ENCODE results near the gene TTLL10.
A peak's percentile ranks its signal among the peaks of the same experiment; 100 is the strongest.

The TTLL10 gene

DNA sequence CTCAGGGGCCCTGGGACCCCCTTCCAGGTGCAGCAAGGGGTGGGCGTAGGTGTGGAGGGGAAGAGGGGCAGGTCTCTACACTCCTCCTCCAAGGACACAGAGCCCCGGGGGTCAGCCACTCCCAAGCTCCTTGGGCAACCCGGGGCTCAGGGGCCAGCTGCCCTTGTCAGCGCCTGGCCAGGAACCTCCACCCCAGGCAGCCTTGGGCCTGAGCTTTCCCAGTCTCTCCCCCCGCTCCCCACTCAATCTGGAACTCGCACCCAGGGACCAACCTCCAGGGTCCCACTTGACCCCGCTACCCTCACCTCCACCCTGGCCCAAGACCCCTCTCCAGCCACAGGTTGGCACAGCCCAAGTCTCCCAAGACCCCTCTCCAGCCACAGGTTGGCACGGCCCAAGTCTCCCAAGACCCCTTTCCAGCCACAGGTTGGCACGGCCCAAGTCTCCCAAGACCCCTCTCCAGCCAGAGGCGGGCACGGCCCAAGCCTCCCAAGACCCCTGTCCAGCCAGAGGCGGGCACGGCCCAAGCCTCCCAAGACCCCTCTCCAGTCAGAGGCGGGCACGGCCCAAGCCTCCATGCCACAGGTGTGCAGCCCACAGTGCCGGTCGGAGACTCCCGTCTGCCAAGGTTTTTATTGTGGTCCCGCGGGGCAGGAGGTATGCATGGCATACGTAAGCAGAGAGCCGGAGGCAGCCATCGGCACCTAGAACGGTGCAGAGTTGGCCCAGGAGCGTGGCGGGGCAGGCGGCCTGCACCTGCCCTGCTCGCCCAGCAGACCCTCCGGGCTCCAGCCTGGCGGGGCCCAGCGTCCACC lies 37.3 kb downstream of the TTLL10 start:
- DNase-seq: no peak

DNA sequence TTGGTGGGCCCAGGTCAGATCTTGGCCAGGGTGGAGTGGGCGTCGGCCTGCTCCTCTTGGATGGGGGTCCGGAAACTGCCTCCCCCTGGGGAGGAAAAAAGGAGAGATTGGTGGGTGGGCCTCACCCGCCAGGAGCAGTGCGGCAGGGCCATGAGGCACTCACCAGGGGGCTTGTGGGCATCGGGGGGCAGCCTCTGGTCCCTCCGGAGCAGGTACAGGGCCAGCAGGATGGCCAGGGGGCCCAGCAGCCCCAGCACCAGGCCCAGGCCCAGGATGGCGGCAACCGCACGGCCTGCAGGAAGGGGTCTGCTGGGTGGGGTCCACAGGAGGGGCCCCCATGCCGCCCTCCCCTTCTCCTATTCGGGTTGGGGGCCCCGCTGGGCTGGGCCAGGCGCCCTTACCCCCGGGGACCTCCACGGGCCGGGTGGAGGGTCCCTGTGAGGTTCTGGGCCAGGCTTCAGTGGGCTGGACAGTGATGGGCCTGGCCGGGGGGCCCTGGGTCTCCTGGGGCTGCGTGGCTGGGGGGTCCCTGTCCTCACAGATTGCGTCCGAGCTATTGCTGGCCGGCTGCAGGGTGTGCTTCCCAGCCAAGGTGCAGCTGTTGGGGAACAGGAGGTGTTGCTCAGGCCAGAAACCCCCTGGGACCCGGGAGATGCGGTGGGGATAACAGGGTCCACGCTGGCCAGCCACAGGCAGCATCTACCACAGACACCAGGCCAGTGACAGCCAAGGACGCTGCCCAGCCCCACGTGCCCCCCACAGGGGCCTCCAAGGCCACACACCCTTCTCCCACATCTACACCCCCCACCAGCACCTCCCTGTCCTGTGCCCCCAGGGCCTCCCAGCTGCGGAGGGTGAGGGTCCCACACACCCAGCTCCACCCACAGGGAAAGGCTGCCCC lies 38.1 kb downstream of the TTLL10 start:
- no peak for DNase-seq

DNA sequence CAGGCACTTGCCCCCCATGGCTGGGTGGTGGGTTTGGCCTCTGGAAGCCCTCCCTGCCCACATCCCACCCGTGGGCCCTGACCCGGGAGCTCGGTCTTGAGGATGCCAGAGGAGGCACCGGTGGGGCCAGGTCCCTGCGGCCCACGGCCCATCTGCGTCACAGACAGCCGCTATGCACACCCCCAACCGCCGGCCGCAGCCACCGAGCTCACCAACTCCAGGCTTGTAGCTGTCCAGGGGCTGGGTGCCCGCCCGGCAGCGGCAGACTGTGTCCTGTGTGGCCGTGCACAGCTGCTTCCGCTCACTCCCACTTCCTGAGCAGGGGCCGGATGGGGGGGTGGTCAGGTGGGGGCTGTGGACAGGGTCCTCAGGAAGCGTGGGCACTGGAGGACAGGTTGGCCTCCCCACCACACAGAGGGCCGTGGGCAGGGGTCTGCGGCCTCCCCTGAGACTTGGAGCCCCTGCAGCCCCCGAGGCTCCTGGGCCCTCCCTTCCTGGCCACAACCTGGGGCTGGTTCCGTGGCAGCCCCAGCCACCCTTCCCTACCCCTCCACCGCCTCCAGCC lies 39.2 kb downstream of the TTLL10 start:
- peak; percentile 53 for DNase-seq

DNA sequence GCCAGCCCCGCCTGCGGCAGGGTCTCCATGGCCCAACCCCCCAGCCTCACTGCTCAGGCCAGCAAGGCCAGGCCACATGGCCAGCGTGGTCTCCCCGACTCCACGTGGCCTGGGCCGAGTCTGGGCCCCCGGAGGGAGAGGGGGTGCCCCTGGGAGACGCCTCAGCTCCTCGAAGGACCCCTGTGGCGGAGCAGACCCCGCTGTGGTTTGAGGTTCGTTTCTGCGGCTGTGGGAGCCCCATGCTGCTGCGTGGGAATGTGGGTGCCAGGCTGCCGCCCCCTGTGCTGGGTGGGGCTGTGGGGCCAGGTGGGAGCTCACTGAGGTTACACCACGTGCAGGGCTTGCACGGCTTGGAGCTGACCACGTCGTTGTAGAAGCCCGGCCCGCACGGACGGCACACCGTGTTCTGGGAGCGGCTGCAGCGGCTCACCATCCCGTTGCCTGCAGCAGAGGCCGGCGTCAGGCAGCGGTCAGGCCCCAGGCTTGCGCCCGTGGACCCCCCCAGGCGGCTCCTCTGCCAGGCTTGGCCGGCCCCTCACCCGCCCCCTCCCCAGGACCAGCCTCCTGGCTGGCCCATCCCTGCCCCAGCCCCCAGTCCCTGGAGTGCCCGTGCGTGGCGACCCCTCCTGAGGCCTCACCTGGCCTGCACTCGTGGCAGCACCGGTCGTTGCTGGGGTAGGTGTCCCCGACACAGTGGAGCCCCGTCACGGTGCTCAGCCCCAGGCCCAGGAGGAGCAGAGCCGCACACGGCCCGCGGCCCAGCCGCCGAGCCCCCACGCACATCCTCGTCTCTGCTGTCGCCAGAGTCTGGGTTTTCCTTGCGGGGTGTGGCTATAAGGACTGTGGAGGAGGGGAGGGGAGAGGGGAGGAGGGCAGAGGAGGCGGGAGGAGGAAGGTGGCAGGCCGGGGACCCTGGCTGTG lies 39.9 kb downstream of the TTLL10 start, which contains the start of gene TNFRSF4:
TNFRSF4 (minus strand) TSS at position 809 of the 921 bp plus-strand sequence; CDS start at position 783, 26 bp downstream.
- DNase-seq: peak; percentile 38

DNA sequence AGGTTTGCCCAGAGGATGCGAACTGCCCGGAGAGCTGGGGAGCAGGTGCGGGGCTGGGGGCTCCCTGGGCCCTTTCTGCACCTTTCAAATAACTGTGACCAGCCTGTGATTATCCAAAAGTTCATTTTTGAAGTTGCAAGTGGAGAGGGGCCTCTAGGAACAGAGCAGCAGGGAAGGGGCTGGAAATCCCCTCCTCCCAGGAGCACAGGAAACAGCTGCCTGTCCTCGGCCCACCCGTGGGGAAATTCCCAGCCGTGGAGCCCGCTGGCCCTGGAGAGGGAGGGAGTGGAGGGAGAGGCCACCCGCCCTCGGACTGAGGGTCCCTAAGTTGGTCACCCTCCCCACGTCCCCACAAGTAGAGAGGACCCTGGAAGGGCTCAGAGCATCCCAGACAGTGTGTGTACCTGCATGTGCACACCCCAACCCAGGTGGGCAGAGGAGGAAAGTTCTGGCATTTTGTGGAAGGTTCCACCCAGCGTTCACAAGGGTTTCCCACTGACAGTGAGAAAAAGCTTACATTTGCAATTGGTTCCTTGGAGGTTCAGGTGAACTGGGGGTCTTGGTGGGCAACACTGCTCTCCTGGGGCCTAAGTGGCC lies 41.5 kb downstream of the TTLL10 start:
- DNase-seq: no peak

DNA sequence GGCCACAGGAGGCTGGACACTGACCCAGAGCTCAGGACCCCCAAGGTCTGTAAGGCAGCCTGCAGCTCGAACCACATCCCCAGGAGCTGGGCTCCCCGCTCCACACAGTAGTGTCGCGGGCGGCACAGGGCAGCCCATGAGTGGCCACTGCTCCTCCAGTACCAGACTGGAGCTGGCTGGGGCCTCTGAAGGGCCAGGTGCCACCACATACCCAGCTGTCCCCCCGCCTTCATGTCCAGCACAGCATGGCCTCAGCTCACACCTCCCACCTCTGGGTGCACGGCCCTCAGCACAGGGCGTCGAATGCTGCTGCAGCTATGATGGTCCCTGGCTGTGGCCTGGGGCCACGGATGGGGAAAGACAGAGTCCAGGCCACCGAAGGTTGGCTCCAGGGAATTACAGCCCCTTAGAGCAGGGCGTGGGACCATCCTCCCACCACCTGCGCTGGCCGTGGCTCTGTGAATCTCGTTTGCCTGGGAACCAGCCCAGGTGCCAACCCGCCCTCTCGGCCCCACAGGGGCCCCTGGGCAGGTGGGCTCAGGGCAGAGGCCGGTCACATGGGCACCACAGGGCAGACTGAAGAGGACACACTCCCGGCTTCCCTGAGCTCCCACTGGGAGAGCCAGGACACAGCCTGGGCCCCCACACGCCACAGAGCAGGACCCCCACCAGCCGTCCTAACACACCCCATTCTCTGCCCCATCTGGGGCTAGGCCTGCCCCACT lies 42.4 kb downstream of the TTLL10 start:
- DNase-seq: no peak

DNA sequence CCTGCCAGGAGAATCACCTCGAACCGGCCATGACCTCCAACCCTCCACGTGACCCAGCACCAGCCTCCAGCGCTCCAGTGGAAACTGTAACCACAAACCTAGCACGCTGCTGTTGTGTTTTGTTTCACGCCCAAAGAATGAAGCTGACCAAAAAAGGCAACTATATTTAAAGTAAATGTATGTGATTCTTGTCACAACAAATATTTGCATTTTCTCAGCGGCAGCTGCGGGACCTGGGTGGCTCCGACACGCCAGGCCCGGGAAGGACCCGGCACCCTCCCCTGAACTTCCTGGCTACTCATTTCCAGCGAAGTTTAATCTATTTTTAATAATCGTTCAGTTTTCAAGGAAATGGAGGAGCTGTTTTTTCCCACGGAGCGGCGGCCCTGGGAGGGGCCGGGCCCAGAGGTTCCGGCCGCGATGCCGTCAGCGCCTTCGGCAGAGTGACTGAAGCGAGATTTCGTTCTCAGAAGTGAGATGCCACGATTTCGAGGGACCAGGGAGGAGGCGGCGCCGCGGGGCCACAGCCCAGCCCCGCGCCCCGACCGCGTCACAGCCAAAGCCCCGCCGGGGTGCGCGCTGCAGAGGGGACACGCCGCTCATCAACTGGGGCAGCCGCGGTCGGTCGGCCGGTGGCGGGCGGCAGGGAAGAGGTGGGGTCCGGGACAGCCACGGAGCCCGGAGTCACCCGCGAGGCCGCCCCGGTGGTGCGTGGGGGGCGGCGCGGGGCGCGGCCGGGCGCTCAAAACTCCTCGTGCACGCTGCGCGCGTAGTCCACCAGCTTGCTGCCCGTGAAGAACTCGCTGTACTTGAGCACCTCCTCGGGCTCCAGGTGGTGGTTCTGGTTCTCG lies 43.3 kb downstream of the TTLL10 start:
- DNase-seq: peak; percentile 51

DNA sequence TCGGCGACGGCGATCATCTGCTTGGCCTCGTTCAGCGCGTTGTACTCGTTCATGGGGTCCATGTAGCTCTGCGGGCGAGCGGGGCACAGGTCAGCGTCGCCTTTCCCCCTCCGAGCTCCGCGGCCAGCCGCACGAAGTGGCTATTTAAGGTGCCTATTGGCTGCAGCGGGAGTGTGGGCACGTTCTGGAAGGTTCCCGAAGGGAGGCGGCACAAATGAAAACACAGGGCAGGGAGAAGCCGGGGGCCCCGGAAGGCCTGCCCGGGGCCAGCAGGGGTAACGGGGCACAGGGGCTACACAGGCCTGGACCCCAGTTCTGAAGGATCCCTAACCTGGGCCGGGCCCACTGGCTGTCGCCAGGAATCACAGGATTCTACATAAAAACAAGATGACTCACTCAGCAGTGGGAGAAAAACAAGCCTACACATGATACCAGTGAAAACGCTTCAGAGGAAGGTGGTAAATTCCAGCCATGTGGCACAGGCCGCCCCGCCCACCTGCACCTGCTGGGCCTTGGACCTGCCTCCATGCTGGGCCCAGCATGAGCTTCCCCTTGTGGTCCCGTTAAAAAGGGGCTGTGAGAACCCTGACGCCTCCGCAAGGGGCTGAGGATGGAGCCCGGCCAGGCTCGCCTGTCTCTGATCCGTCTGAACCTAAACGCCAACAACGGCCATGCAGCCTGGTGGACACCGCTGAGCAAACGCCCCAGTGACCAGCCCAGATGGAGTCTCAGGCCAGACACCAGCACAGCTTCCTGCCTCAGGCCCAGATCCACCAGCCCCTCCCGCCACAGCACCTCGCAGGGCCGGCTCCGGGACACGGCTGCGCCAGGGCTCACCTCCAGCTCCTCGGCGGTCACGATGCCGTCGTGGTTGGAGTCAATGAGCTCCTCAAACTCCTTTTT lies 44.2 kb downstream of the TTLL10 start:
- peak; percentile 28 for DNase-seq

DNA sequence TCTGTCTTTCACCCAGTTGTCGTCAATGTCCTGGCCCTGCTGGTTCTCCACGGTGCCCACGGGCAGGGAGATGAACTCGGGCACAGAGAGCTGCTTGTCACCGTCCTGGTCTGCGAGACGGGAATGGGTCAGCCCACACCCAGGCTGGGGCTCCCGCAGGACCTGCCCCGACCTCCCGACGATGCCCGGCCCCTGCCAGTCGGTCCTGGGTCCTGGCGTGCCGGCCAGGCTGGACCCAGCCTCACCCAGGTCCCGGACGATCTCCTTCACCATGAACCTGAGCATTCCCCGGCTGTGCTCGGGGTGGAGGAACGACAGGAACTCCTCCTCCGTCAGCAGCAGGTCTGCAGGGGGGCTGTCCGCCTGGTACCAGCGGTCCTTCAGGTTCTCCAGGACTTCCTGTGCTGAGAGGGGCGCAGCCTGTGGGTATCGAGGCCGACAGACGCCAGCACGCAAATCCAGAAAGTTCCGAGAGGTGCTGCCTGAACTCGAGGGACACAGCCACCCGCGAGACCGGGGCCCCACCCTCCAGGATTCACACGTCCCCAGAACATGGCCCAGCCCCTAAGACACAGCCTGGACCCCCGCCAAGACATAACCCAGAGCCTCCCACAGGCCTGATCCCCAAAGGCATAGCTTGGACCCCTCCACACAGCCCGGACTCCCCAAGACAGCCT lies 45.0 kb downstream of the TTLL10 start:
- DNase-seq: no peak

DNA sequence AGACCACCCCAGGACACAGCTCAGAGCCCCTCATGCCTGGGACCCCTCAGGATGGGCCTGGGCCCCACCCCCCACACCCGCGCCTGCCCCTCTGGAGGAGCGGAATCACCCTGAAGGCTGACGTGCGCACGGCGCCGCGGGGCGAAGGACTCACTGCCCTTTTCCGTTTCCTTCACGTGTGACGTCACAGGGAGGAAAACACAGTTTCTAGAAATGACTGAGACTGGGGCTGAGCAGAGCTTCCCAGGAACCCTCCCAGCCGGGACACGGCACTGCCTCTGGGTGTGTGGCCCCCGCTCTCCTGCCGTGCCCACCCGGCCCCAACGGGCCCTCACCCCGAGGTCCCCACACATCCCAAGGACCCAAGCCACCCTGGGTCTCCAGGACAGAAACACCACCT lies 45.7 kb downstream of the TTLL10 start:
- peak; percentile 53 for DNase-seq

DNA sequence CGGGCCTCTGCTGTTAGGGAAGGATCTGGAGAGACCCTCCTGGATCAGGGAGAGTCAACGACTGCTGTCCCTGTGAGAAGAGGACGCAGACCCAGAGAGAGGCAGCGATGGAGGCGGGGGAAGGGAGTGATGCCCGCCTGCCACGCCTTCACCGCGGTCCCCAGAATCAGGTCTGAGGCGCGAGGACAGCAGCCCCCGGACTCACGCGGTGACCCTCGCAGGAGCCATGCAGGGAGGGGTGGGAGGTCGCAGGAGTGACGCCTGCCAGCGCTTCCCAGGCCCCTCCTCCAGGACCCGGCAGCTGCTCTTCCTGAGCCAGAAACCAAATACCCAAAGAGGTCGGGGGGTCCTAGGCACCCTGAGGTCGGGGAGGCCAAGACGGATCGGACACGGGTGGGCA lies 46.5 kb downstream of the TTLL10 start:
- no peak for DNase-seq

DNA sequence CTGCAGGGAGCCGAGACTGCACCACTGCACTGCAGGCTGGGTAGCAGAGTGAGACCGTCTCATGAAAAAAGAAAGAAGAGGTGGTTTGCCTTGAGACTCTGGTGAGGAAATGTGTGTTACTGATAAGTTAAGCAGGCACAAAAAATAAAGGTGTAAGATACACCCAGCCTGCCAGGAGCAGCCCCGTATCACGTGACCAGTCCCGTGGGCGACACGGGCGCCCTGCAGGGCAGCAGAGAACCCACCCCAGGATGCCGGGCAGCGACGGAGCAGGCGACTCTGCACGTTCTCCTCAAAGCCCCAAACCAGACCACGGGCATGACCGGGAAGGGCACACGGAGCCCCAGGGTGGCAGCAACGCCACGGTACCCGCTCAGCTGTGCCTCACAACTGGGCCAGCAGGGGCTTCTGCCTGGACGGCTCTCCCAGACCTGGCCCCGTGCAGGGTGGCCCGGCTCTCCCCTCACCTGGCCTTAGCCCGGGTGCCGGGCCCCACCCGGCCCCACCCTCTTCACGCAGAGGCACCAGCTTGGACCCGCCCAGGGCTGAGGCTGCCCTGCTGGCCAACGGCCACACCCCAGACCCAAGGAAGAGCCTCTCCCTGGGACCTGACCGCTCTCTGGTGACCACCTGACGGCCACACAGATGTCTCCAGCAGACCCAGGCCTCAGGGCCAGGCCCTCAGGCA lies 48.4 kb downstream of the TTLL10 start:
- no peak for DNase-seq

DNA sequence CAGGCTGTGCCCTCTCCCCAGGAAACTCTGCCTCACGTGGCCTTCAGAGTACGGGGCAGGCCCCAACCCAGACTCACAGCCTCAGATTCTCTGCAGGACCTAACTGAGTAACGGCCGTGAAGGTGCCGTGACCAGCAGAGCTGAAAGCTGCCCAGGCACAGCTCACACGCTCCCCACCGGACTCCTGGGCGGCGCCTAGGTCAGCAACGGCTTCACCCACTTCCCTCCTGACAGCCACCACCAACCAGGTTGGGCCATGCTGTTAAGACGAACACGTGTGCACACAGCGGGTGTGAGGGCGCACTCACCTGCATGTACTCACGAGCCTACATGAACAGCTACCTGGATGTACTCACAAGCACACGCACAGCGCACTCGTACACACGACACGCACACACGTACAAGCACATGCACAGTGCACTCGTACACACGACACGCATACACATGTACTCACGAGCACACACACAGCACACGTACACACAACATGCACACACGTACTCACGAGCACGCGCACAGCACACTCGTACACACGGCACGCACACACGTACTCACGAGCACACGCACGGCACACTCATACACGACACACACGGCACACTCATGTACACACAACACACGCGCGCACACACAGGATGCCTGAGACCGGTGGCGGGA lies 49.0 kb downstream of the TTLL10 start:
- no peak for DNase-seq

DNA sequence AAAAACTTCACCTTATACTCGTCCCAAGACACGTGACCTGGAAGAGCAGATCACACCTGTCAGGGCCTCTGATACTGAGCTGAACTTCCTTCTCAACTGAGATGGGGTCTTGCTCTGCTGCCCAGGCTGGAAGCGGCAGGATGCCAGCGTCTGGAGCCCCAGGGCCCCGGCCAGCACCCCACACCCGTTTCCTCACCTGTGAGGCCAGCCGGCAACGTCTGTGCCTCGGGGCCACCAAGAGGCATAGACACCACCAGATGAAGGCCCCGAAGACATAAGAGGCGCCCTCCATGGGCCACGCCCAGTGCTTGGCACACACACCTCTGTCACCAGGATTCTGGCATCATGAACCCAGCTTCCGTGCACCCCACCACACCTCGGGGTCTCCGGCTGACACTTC lies 49.6 kb downstream of the TTLL10 start:
- DNase-seq: no peak

DNA sequence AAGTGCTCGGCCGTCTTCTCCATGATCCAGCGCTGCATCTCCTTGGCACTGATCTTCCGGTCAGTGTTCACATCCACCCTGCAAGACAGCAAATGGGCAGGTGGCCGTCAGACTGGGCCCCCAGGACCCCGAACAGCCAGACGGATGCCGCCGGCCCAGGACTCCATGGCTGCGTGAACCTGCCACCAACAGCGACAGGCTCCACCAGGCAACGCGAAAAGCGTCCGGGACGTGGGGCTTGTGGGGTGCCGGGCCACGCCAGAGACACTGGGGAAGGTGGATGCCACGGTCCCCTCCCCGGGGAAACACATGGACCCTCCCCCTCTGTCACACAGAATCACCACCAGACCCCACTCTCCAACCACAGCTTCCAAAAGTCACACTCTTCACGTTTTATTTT lies 50.2 kb downstream of the TTLL10 start:
- no peak for DNase-seq

DNA sequence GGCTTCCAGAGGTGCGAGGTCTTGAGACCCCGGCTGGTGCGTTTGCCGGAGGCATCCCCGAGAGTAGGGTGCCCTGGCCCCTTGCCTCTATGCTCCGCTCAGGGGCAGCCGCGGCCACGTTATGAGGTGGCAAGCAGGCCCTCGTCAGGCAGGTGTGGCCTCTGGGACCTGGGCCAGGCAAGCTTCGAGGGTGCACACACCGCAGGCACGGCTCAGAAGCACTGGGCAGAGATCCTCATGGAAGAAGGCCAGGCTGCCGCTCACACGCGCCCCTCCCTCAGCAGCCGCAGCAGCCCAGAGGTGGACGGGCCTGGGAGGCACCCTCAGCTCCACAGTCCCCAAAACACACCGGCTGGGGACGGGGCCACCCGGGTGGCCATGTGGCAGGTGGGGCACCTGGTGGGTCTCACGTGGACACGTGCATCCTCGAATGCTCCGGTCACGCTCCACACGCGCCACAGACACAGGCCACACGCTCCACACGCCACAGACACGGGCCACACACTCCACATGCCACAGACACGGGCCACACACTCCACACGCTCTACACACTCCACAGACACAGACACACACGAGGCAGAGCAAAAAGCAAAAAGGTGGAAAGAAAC lies 51.7 kb downstream of the TTLL10 start:
- no peak for DNase-seq

DNA sequence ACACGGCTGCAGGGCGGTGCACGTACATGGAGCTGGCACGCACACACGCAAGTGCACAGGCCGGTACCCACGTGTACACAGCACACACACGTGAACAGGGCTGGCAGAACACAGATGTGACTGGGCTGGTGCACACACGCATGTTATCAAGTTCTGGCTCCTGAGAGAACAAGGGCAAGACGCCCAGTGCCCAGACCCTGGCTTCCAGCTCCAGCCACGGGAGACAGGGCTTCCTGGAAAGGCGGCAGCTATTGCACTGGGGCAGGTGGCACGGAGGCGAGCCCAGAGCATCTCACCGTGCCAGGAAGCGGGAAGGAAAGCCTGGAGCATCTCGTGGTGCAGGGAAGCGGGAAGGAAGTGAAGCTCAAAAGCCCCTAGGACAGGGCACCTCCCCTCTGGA lies 52.2 kb downstream of the TTLL10 start:
- DNase-seq: no peak
